IPS-NIHi11 (cell line): Measurements from ENCODE around the gene ZBTB20.

ENCODE experiments used
- DNase-seq: peaks from one replicate; pipeline ENCODE4 v3.0.0; 2012; ENCODE audit warnings: mixed read lengths, low spot score

ZBTB20 gene

DNA sequence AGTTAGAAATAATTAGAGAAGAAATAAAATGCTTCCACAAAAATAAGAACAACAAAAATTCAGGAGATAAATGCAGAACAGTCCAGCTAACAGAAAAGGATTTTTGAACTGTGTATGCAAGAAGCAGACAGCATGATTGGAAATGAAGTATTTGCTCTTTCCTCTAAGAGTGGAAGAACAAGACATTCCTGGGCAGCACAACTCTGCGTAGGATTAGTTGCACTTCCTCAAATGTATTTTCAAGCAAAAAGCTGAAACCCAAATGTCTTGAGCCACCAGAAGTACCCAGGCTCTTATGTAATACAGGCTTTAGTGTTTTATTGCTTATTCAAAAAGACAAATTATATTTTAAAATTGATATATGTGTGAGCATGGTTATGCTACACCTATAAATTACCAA lies 127.2 kb downstream of the ZBTB20 start:
- no peak for DNase-seq

DNA sequence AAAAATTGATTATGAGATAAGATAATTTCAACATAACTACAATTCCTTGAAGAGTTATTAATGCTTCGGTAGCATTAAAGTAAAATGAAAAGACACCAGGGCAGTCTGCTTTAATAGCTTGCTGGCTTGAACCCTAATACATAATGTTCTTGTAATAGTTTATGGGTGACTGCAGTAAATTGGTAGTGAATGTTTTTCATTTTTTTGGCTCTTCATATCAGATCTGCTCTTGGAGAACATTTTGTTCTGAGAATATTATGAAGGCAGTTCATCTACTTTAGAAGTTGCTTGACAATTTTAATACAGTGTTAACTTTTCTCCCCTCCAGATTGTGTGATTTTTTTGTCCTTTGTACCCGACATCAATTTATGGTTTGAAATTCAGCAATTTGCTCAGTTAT lies 128.4 kb downstream of the ZBTB20 start:
- DNase-seq: no peak

DNA sequence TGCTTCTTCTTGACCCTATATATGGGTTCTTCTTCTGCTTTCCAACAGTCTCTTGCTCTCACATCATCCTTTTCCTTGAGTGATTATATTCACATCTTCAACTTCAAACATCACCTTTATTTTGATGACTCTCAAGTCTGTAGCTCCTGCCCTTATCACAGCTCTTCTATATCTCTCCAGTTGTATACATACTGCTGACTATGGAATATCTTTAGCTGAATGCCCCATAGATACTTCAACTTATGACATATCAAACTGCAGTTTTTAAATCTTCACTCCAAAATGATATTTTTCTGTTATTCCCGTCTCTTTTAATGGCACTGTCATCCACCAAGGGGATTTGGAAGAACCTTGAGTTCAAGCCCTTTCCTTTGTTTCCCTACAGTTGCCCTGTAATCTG lies 139.1 kb downstream of the ZBTB20 start:
- DNase-seq: no peak

DNA sequence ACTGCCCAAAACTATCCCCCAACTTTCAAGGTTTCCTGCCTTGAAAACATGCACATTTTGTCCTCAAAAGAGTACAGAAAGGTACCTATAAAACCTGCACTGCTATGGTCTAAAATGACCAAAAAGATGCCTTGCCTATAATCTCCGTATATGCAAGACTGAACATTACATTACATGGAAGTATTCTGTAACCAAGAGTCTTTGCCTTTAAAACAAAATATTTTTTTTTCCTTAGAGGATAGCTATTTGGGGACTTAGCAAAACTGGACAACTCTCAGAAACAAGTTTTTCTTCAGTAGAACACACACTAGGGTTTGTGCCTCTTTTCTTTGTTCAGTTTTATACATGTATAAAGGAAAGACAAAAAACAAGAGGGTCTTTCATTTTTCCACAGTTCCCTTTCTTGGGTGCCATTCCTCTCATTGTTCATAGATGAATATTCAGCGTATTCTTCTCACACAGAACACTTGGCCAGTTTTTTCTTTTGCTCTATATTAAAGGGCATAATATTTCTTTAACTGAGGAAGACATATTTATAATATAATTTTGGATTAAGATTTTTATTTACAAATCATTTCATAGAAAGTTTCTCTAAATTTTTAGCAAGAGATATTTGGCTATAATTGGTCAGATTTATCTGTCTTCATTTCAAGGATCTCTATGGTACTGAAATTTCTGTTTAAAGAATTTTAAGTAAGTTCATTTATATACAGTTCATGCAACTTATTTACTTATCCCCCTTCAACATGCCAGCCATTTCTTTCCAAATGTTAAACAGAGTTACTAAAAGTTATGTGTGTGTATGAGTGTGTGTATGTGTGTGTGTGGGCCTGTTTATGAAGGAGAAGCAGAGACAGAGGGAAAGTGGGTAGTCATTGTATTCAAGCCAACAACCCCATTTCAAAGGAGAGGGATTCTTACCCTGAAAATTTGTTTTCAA lies 142.6 kb downstream of the ZBTB20 start:
- no peak for DNase-seq

DNA sequence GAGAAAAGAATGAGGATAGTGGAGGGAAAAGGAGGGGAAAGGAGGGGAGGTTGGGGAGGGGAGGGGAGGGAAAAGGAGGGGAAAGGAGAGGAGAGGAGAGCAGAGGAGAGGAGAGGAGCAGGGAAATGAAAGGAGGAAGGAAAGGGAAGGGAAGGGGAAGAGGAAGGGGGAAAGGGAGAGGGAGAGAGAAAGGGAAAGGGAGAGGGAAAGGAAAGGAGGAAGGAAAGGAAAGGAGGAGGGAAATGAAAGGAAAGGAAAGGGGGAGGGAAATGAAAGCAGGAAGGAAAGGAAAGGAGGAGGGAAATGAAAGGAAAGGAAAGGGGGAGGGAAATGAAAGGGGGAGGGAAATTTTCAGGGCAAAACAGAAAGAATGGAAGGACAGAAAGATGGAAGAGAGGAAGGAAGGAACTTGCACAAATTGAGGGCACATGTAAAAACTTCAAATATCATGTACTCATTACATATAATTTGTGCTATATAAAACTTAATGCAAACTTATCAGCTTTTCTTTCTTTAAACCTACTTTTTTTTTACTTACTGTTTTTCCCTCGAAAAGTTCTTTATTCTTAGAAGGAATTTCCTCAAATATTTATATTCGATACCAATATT lies 148.0 kb downstream of the ZBTB20 start:
- DNase-seq: no peak

DNA sequence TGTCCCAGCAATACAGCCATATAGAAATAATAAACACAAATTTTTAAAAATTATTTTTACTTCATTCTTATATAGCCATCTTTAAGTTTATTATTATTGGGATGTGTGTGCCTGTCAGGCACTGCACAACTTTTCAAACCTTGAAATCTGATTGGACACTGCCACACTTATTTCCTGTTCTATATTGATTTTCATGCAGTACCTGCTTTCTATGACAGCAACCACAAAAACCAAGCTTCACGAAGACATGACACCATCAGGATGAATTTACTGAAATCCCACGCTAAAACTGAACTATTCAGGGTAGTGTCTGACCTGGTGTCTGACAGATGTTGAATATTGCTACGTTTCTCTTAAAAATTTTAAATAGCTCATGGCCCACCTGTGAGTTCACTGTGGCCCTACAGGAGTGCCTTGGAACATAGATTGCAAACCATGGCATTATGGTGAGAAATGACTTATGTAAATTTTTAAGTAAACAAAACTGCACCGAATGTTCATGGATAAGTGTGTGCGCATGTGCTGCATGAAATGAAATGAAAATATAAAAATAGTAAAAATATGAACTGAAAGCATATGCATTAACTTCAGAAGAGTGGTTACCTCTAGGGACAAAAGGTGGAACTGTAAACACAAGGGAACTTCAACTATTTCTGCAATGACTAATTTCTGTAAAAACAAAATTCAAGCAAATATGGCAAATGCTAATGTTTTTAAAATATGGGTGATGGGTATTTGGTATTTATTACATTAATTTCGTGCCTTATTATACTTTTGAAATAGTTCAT lies 152.3 kb downstream of the ZBTB20 start:
- no peak for DNase-seq

DNA sequence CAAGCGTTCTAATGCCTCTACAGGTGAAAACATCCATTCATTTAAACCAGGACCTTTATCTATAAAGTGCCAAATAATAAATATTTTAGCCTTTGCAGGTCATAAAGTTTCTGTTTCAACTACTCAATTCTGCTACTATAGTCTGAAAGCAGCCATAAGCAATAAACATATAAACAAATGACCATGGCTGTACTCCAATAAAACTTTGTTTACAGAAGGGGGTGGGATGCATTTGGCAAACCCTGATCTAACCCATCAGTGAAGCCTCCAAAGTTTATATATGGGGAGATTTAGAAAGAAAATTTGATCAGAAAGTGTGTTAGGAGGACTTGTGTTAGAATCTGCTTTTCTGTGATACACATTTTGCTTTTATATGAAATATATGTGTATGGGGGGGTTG lies 161.3 kb downstream of the ZBTB20 start:
- DNase-seq: no peak

DNA sequence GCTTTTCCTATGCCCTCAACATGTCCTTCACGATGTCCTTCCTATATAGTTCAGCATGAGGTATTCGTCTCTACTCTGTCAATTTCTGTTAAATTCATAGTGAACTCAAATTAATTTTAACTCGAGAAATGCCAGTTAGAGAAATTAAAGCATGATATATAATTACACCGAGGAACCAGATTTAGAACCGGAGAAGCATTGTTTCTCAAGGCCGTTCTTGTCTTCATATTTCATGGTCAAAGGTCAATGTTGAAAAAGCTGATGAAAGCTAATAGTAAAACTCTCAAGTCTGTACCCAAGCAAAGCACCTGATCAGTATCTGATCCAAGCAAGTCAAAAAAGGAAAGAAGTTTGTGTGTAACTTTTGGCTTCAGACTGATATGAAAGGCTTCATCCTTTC lies 163.8 kb downstream of the ZBTB20 start:
- DNase-seq: no peak

DNA sequence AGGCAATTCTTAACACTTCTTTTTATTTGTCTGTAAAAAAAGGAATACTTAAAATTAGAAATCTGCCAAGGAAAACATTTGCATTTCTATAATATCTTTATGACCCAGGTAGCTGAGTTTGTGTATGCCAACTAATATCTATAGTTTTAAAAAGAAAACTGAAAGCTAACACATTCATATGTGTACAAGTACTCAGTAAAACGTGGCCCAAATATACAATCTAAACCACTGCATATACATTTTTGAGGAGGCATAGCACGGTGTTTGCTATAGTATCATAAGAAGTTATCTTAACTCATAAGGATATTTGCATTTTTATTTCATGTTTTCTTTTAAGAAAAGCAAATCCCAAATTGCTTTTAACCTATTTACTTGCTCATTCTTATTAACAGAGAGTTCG lies 172.7 kb downstream of the ZBTB20 start:
- no peak for DNase-seq

DNA sequence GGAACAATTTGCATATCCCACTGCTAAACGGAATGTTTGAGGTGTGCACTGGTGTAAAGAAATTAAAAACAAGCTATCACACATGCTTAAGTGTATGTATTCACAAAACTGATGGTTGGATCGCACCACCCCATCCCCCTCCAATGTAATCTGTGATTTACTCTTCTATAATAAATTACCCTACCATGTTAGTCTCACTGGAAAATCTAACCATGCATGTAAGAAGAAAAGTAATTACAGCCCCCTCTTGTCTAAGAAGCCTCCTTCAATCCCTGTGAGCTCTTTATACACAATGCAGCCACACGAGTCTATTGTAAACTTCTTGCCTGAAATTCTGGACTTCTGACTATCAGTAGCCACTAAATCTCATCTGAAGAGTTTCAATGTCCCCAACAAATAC lies 173.6 kb downstream of the ZBTB20 start:
- no peak for DNase-seq

DNA sequence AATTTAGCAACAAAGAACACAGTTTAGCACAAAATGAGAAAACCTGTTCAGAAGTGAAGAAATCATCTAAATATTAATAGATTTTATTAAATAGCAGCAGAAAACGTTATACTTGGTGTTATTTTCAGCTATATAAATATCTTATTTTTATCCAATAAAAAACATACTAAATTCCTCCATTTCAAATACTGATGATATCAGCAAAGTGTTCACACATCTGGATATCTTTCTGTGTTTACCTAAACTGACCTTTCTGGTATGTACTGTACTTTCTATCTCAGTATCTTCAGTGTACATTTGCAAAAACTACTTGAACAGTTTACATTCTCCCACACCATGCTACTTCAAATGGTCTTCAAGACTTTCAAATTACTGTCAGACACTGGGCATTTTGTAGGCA lies 179.9 kb downstream of the ZBTB20 start:
- DNase-seq: no peak

DNA sequence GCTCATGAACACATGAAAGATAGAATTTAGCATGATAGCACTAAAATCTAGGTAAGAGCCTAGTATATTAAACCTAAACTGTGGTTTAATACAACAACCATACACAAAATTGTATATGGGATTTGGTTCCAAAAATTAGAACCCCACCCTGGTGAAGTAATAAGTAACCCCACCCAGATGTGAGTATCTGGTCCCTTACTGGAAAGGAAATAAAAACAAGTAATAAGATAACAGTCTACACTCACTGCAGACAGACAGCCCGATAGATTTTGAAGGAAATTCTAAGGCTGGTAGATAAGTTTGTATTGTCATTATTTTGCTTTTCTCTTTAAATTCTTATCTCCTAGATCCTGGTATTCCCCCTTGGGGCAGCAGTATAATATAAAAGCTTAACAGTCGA lies 184.9 kb downstream of the ZBTB20 start:
- no peak for DNase-seq

DNA sequence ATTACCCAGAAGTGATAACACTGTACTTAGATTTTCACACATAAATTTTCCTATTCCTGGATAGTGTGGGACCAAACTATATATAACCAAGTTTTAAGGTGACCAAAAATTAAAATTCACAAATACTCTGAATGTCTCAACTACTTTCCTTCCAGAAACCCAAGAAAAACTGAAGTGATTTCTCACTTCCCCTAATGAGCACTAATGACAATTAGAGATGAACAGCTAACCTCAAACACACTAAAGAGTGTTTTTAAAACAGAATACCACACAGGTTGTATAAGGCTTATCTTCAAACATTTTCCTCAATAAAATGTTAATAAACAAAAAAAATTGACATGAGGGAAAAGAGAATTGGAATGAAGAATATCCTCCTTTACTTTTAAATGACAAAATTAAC lies 188.2 kb downstream of the ZBTB20 start:
- DNase-seq: no peak

DNA sequence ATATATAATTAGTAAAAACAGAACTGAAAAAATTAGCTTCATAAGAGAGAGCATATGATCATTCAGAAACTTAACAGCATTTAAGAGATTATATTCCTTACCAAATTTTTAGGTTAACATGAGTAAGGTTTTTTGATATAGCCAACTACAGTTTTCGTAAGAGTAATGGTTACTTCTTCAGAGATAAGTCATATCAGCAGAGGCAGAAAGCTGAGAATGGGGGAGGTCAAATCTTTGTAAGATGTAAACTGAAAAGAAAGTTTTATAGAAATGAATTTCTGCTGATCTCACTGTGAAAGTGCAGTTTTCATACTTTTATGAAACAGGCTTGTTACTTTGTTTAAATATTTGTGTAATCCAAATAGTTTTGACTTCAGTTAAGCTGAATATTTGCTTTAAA lies 193.3 kb downstream of the ZBTB20 start:
- DNase-seq: no peak

DNA sequence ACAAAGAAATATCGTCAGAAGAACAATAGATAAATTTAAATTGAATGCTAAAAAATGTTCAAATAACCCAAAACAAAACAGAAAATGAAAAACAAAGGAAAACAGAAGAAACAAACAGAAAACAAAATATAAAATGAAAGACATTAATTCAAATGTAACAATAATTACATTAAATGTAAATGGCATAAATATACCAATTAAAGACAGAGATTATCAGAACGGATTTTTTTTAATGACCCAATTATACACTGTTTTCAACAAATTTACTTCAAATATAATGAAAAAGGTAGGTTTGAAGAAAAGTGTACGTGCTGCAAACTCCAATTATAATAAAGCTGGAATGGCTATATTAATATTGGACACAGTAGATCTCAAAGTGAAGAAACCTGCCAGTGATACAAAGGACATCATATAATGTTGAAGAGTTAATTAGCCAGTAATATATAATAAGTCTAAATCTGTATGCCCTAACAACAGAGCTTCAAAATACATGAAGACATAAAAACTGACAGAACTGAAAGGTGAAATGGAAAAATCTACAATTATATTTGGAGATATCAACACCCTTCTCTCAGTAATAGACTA lies 193.8 kb downstream of the ZBTB20 start:
- no peak for DNase-seq

DNA sequence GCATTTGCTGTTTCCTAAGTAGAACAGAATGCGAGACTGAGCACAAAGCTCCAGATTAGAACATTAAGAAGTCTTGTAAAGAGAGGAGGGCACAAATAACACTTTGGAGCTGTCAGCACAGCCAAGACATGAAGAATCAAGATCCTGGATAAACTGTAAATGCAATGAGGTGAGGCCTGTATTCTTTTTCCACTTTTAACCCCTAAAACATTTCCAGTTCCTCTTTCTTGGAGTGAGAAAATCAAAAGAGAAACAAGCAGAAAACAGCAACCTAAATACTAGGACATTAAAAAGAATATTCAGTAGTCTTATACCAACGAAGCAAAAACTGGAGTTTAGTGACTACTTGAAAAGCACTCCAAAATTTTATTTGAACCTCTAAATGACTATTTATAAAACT lies 204.3 kb downstream of the ZBTB20 start:
- DNase-seq: no peak

DNA sequence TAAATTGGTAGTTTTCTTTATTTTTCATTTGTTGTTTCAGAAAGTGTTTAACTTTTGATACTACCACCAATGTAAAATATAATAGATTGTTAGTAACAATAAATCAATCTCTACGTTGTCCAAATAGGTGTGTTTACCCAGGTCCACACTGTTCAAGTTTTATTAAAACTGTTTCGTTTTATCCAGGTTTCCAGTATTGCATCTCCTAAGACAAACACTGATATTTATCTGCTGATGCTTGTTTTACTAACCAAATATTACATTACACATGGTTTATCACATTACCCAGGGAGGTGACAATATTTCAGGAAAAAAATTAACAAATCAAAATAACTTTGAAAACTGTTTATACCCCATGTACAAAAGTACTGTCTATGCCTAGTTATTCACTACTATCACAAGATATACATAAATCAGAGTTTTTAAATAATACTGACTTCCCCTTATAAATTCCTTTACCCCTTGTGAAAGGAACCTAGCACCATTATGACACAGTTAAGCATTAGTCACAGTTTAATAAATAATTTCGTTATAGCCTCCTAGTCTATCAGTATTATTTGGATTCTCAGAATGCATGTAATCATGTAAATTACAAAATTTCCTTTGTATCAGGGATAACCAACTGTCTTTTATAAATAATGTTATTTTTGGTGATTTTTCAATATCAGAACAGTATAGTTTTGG lies 205.3 kb downstream of the ZBTB20 start:
- DNase-seq: no peak

DNA sequence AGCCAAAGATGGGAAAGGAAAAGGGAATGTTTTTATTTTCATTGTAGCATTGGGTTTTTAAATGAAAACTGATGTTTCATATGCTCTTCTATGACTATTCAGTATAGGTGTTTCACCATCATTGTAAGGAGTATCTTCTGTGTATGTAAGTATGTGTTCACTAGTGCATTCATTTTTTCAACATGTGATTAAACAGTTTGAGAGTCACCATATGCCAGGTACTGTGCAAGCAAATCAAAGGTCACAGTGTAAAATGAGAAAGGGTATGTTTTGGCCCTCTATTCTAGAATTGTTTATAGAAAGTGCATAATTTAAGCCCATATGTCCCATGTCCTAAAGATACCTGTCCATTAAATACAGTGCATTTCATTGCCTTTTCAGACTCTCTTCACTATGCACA lies 207.2 kb downstream of the ZBTB20 start:
- no peak for DNase-seq

DNA sequence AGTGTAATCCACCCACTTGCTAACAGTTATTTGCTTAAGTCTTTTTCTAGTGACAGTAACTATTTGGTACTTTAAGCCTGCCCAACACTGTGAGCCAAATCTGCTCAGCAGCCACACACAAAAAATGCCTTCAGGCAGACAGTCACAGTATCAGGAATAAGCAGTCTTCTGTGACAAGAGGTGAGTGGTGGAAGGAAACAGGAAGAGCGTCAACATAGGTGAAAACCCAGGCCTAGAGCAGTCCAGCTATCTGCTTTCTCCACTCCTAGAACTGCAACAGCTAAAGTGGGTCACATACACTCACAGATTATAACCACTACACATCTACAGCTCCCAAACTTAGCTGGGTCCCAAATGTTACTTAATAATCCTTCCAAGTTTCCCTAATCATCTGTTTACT lies 213.7 kb downstream of the ZBTB20 start:
- DNase-seq: no peak

DNA sequence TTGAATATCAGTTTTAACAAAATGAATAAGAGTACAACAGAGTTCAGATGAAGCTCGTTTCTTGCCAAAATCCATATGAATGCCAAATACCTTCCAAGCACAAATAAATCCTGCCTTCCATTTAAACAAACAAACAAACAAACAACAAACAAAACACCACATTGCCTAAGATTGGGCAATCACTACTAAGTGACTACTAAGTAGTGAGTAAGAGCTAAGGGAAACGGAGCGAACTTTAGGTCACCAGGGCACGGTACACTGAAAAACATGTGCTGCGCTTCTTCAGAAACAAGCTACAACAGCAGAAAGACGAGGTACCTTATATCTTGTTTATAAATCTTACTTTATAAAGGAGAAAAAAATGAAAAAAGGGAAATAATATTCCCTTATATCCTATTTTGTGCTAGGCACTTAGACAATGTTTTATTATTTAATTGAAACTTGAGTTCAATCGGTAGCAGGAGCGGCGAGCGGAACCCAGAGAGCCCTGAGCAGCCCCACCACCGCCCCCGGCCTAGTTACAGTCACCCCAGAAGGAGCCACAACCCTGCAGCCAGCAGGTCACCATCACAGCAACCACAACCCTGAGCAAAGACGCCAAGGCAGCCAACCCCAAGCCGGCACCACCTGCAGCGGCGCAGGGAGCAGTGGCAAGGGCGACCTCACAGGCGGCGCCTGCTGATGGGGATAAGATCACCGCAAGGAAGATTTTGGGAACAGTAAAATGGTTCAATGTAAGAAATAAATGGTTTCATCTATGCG lies 216.9 kb downstream of the ZBTB20 start:
- peak; percentile 9 for DNase-seq

DNA sequence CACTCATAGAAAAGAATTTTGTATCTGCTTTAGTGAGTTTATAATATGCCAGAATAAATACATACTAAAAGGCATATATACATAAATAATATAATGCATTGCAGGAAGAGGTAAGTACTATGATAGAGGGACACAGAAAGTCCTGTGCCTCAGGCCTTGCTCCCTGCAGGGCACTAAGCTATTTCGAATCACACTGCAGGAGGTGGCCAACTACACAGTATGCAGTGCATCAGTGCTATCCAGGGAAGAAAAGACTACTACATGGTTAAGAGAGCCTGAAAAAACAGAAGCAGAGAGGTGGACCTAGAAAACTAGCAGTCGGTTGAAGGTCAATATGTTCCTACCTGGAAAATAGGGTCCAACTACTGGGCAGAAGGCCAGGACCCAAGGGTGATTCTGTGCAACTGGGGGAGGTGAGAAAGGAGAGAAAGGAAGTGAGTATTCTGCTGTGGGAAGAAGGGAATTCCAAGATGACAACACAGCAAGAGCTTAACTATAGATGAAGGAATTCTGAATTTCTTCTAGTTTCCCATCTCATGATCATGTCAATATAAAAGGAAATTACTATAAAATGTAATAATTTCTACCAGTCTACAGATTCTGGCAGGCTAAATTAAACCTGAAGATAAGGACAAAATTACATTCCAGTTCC lies 218.0 kb downstream of the ZBTB20 start:
- DNase-seq: no peak
